RWPE2 (cell line): ENCODE results near the gene CROCC.
"Not testable (repeated sequence)": the region's sequence is repeated elsewhere in the genome, so short reads cannot be mapped to it uniquely, and the experiment has no call there.

Experiments
- ATAC-seq: fragments of 200-7000 bp; cut with Tn5 transposase; 3 replicates; pipeline ENCODE4 v1.9.1; 2021; ENCODE audit warnings: low read depth
- DNase-seq: peaks from one replicate; pipeline ENCODE4 v3.0.0-alpha.2; 2020; ENCODE audit warnings: low spot score
- H3K27ac ChIP-seq: fragments of 450-650 bp; 2 replicates; pipeline ENCODE4 v1.5.1; 2017; ENCODE audit warnings: mild to moderate bottlenecking; ENCODE audit not compliant: poor library complexity, severe bottlenecking
- H3K27me3 ChIP-seq: fragments of 250-450 bp; sonication (Bioruptor Pico); 2 replicates; pipeline ENCODE4 v1.5.1; 2021; ENCODE audit warnings: mild to moderate bottlenecking, moderate library complexity; ENCODE audit not compliant: insufficient read depth, poor library complexity, severe bottlenecking
- H3K36me3 ChIP-seq: fragments of 250-450 bp; sonication (Bioruptor Pico); 2 replicates; pipeline ENCODE4 v1.5.1; 2020; ENCODE audit warnings: low read depth, mild to moderate bottlenecking, moderate library complexity
- H3K4me1 ChIP-seq: fragments of 250-450 bp; sonication (Bioruptor Pico); 2 replicates; pipeline ENCODE4 v1.5.1; 2021; ENCODE audit warnings: mild to moderate bottlenecking, moderate library complexity; ENCODE audit not compliant: insufficient read depth, poor library complexity, severe bottlenecking
- H3K4me3 ChIP-seq: fragments of 250-450 bp; sonication (Bioruptor Pico); 2 replicates; pipeline ENCODE4 v1.5.1; 2021; ENCODE audit warnings: mild to moderate bottlenecking, moderate library complexity; ENCODE audit not compliant: severe bottlenecking
- H3K9me3 ChIP-seq: fragments of 250-450 bp; sonication (Bioruptor Pico); 2 replicates; pipeline ENCODE4 v1.5.1; 2021; ENCODE audit warnings: mild to moderate bottlenecking, moderate library complexity; ENCODE audit not compliant: severe bottlenecking
- TF ChIP-seq, protein P1 (sequence below): fragments of 450-650 bp; IDR thresholded peaks from one replicate; pipeline ENCODE4 v1.5.1; 2017; ENCODE audit warnings: mild to moderate bottlenecking, moderate library complexity; ENCODE audit not compliant: poor library complexity, severe bottlenecking

Gene CROCC

DNA sequence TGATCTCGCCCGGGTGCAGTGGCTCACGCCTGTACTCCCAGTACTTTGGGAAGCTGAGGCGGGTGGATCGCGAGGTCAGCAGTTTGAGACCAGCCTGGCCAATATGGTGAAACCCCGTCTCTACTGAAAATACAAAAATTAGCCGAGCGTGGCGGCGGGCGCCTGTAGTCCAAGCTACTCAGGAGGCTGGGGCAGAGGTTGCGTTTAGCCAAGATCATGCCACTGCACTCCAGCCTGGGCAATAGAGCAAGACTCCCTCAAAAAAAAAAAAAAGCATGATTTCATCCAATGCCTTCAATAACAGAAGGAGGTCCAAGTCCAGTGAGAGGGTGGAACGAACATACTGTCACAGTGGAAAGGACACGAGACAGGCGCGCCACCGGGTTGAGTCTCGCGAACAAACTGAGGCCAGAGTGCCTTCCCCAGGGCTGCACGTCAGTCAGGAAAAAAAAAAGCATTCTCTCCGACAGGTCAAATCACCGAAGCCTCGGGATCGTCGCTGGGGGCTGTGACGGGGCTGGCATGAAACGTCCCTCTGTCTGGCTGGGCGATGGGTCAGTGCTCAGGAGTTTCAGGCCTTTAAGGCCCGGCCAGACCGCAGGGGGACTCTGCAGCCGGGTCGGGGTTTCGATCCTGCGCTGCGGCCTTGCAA is 8.4 kb upstream of the CROCC start:
- no peaks in the 10 kb centered on the region for H3K36me3 ChIP-seq
- H3K9me3 ChIP-seq, result no peaks in the 10 kb centered on the region
- H3K4me1 ChIP-seq, result no peaks in the 10 kb centered on the region
- peak overlapping the region; percentile 64 for H3K4me3 ChIP-seq
- peak overlapping the region; percentile 25 for H3K27ac ChIP-seq
- ATAC-seq (no peak), DNase-seq (peak; percentile 63)
- no peaks in the 10 kb centered on the region for H3K27me3 ChIP-seq
- TF ChIP-seq, protein P1, sequence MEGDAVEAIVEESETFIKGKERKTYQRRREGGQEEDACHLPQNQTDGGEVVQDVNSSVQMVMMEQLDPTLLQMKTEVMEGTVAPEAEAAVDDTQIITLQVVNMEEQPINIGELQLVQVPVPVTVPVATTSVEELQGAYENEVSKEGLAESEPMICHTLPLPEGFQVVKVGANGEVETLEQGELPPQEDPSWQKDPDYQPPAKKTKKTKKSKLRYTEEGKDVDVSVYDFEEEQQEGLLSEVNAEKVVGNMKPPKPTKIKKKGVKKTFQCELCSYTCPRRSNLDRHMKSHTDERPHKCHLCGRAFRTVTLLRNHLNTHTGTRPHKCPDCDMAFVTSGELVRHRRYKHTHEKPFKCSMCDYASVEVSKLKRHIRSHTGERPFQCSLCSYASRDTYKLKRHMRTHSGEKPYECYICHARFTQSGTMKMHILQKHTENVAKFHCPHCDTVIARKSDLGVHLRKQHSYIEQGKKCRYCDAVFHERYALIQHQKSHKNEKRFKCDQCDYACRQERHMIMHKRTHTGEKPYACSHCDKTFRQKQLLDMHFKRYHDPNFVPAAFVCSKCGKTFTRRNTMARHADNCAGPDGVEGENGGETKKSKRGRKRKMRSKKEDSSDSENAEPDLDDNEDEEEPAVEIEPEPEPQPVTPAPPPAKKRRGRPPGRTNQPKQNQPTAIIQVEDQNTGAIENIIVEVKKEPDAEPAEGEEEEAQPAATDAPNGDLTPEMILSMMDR, result no peak

DNA sequence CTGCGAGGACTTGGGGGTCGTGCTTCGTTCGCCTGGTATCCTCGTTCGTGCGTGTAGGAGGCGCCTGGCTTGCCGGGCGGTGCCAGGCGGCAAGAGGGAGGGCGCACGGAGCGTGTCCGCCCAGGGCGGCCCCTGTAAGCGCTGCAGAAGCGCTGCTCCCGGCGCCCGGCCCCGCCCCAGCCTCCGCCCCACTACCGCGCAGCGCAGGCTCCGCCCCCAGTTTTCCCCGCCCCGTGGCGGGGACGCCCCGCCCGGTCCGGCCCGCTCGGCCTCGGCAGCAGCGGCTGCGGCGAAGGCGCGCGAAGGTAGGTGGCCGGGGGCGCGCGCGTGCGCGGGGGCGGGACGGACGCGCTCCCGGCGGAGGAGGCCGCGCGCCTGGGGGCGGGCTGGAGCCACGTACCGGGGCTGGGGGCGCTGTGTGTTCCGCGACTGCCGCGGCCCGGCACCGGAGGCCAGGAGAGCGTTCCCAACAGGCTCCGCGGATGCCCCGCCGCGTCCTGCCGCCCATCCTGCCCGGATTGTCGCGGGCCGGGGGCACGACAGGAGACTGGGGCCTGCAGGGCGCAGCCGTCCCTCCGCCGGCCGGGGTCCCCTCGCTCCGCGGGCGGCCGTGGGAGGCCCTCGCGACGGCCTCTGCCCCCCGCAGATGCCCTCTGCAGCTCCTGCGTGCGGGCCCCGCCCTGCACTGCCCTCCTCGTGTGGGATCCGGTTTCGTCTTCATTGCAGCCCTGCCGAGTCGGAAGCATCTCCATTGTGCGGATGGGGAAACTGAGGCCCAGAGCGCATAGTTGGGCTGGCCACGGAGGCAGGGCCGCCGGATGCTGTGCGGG is 7.7 kb upstream of the CROCC start:
- no peaks in the 10 kb centered on the region for H3K9me3 ChIP-seq
- TF ChIP-seq, protein P1, result peak; percentile 47
- H3K27me3 ChIP-seq, result no peaks in the 10 kb centered on the region
- ATAC-seq, result peak; percentile 96
- no peaks in the 10 kb centered on the region for H3K4me1 ChIP-seq
- DNase-seq, result peak; percentile 94
- peak overlapping the region; percentile 64 for H3K4me3 ChIP-seq
- H3K36me3 ChIP-seq, result no peaks in the 10 kb centered on the region
- H3K27ac ChIP-seq, result peak overlapping the region; percentile 25

DNA sequence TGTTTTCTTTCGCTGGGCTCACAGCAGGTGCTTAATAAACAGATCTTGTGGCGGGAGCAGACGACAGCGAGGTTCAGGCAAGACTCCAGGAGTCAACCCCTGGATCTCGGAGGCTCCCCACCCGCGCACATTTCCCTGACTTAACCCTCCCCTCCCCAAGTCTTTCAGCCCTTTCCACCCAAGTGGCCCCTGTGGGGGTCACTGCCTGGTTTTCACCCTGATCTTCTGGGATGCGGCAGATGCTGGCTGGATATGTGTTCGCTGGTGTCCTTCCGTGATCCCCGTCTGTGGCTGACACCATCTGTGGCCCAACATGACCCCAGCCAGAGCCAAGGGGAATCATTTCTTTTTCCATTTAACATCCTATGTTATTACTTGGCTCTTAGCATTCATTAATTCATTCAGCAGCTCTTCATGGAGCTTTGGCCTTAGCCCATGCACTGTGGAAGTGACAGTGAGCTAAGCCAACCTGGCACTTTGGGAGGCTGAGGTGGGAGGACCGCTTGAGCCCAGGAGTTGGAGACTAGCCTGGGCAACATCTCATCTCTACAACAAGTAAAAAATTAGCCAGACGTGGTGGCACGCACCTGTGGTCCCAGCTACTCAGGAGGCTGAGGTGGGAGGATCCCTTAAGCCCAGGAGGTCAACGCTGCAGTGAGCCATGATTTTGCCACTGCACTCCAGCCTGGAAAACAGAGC is 6.7 kb upstream of the CROCC start:
- H3K4me3 ChIP-seq, result not testable (repeated sequence)
- peak; percentile 45 for DNase-seq

DNA sequence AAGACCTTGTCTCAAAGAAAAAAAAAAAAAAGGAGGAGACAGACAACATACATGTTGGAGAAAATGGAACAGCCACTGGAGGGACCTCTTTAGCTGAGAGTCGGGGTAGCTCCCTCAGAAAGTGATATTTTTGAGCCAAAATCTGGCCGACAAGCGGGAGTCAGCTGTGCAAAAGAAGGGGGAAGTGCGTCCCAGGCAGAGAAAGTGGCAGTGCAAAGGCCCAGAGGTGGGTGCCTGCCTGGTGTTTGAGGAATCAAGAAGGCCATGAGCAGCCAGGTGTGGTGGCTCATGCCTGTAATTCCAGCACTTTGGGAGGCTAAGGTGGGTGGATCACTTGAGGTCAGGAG is 6.1 kb upstream of the CROCC start:
- H3K27me3 ChIP-seq, result no peaks in the 10 kb centered on the region
- peak; percentile 45 for DNase-seq
- no peaks in the 10 kb centered on the region for H3K9me3 ChIP-seq
- TF ChIP-seq, protein P1, result peak; percentile 22
- H3K27ac ChIP-seq, result no peak overlapping the region
- no peaks in the 10 kb centered on the region for H3K4me1 ChIP-seq
- no peak for ATAC-seq
- H3K4me3 ChIP-seq, result no peak overlapping the region
- no peaks in the 10 kb centered on the region for H3K36me3 ChIP-seq

More for the DNA sequence above, 6.7 kb upstream of the CROCC start:
- not testable (repeated sequence) for H3K4me1 ChIP-seq, H3K27me3 ChIP-seq, ATAC-seq, H3K36me3 ChIP-seq, H3K9me3 ChIP-seq, H3K27ac ChIP-seq

DNA sequence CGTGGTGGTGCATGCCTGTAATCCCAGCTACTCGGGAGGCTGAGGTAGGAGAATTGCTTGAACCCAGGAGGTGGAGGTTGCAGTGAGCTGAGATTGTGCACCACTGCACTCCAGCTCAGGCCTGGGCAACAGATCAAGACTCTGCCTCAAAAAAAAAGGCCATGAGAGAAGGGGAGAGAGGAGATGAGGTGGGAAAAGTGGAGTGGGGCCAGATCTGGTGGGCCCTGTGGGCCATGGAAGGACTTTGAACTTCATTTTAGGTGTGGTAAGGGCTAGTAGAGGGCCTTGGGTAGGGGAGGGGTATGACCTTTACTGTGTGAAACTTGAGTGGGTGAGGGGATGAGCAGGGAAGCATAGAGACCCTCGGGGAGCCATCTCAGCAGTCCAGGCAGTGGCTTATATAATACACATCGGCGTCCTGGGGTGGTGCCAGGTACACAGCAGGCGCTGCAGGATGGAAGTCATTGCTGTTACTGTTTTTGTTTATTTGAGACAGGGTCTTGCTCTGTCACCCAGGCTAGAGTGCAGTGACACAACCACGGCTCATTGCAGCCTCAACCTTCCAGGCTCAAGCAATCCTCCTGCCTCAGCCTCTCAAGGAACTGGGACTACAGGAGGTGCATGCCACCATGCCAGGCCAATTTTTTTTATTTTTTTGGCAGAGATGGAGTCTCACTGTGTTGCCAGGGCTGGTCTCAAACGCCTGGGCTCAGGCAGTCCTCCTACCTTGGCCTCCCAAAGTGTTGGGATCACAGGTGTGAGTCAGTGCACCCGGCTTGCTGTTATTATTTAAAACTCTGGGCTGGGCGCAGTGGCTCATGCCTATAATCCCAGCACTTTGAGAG is 5.5 kb upstream of the CROCC start:
- not testable (repeated sequence) for H3K27ac ChIP-seq, H3K36me3 ChIP-seq, ATAC-seq, H3K4me3 ChIP-seq, H3K9me3 ChIP-seq, H3K4me1 ChIP-seq, H3K27me3 ChIP-seq
- DNase-seq, result peak; percentile 48
